Neural progenitor cell (in vitro differentiated cells): ENCODE data around the gene PTPRG. TPM values are rescaled to one million over a fixed set of nuclear protein-coding genes. Genes with fewer than 3 reads are reported as not detected.
A peak's percentile ranks its signal among the peaks of the same experiment; 100 is the strongest.

Experiments used
- DNase-seq: peaks from one replicate; pipeline ENCODE4 v3.0.0-alpha.2; 2016; ENCODE audit warnings: low spot score
- H2AFZ ChIP-seq: fragments of 200-600 bp; sonication (generic); replicated peaks from 2 replicates; pipeline ENCODE4 v1.6.1; 2016; ENCODE audit warnings: antibody characterized with exemption
- H3F3A ChIP-seq: fragments of 200-600 bp; sonication (generic); 2 replicates; pipeline ENCODE4 v1.6.1; 2016; ENCODE audit warnings: antibody characterized with exemption, low read depth
- H3K27ac ChIP-seq: fragments of 200-600 bp; sonication (generic); 2 replicates; pipeline ENCODE4 v1.5.1; 2016; ENCODE audit warnings: mild to moderate bottlenecking
- H3K27me3 ChIP-seq: fragments of 200-600 bp; sonication (generic); 2 replicates; pipeline ENCODE4 v1.6.1; 2016; ENCODE audit warnings: mild to moderate bottlenecking, moderate library complexity
- H3K36me3 ChIP-seq: fragments of 200-600 bp; sonication (generic); 2 replicates; pipeline ENCODE4 v1.5.1; 2016
- H3K4me1 ChIP-seq: fragments of 200-600 bp; sonication (generic); 2 replicates; pipeline ENCODE4 v1.6.1; 2016; ENCODE audit warnings: mixed run types
- H3K4me2 ChIP-seq: fragments of 200-600 bp; sonication (generic); 2 replicates; pipeline ENCODE4 v1.6.1; 2016
- H3K4me3 ChIP-seq: fragments of 200-600 bp; sonication (generic); 2 replicates; pipeline ENCODE4 v1.5.1; 2016
- H3K79me2 ChIP-seq: fragments of 200-600 bp; sonication (generic); 2 replicates; pipeline ENCODE4 v1.6.1; 2016; ENCODE audit warnings: low read depth
- H3K9ac ChIP-seq: fragments of 200-600 bp; sonication (generic); 2 replicates; pipeline ENCODE4 v1.6.1; 2016
- H3K9me3 ChIP-seq: fragments of 200-600 bp; sonication (generic); 2 replicates; pipeline ENCODE4 v1.5.1; 2016; ENCODE audit warnings: low read depth
- H4K20me1 ChIP-seq: fragments of 200-600 bp; sonication (generic); 2 replicates; pipeline ENCODE4 v1.6.1; 2016; ENCODE audit warnings: low read depth
- H3K27ac Mint-ChIP-seq: 3 replicates; pipeline ENCODE4 v1.8.0; 2021; ENCODE audit warnings: mixed read lengths
- H3K27me3 Mint-ChIP-seq: 2 replicates; pipeline ENCODE4 v1.8.0; 2022; ENCODE audit warnings: low read depth, mild to moderate bottlenecking, inconsistent platforms, moderate library complexity, mixed read lengths; ENCODE audit not compliant: insufficient read depth
- H3K36me3 Mint-ChIP-seq: 3 replicates; pipeline ENCODE4 v1.8.0; 2021; ENCODE audit warnings: mixed read lengths
- H3K4me1 Mint-ChIP-seq: 3 replicates; pipeline ENCODE4 v1.8.0; 2021; ENCODE audit warnings: mixed read lengths
- H3K4me3 Mint-ChIP-seq: 3 replicates; pipeline ENCODE4 v1.8.0; 2021; ENCODE audit warnings: mild to moderate bottlenecking, moderate library complexity, mixed read lengths
- H3K9me3 Mint-ChIP-seq: 3 replicates; pipeline ENCODE4 v1.8.0; 2020; ENCODE audit warnings: mixed read lengths
- CTCF ChIP-seq: fragments of 200-600 bp; sonication (generic); IDR thresholded peaks from 2 replicates; pipeline ENCODE4 v1.5.1; 2017; ENCODE audit warnings: antibody characterized with exemption, mild to moderate bottlenecking
- EZH2 ChIP-seq: fragments of 200-600 bp; sonication (generic); IDR thresholded peaks from 2 replicates; pipeline ENCODE4 v1.6.1; 2017; ENCODE audit warnings: antibody characterized with exemption, mild to moderate bottlenecking, moderate library complexity
- EZH2phosphoT487 ChIP-seq: fragments of 200-600 bp; sonication (generic); IDR thresholded peaks from 2 replicates; pipeline ENCODE4 v1.6.1; 2017; ENCODE audit warnings: antibody characterized with exemption
- total RNA-seq: library from RNA; depleted of rRNA; stranded (reverse); fragments of >200 nt; gene quantifications from 2 replicates; pipeline ENCODE4 v1.2.3, GENCODE V29; 2015; ENCODE audit warnings: low replicate concordance

Gene PTPRG
- total RNA-seq, 1 donor from 2014 or later = 65.3 TPM

- no peaks in the 10 kb centered on the region for H3F3A ChIP-seq
- Mint-ChIP-seq H3K4me3 (no peak overlapping the region), H3K27ac (no peak overlapping the region), H3K9me3 (no peaks in the 10 kb centered on the region), H3K27me3 (peaks cover 7% of the 10 kb centered on the region), H3K36me3 (peaks cover 13% of the 10 kb centered on the region), H3K4me1 (peaks cover 21% of the 10 kb centered on the region)
- no peak overlapping the region for H2AFZ ChIP-seq
- no peak overlapping the region for H3K9ac ChIP-seq
- H3K36me3 ChIP-seq = no peaks in the 10 kb centered on the region
- no peak for DNase-seq
- no peak overlapping the region for H3K4me3 ChIP-seq
- peaks cover 94% of the 10 kb centered on the region for H4K20me1 ChIP-seq
- peaks cover 12% of the 10 kb centered on the region for H3K4me1 ChIP-seq
- H3K27me3 ChIP-seq = no peaks in the 10 kb centered on the region
- peak overlapping the region; percentile 8 for H3K27ac ChIP-seq
- H3K9me3 ChIP-seq = no peaks in the 10 kb centered on the region
- H3K79me2 ChIP-seq = peaks cover 99% of the 10 kb centered on the region
- TF ChIP-seq CTCF (no peak), EZH2 (no peak), EZH2phosphoT487 (no peak)
- H3K4me2 ChIP-seq = peak overlapping the region; percentile 60
Observed at GRCh38 chr3:61617651-61618050, 56.3 kb downstream of the PTPRG start.

- peaks cover 12% of the 10 kb centered on the region for H3K4me1 ChIP-seq
- no peaks in the 10 kb centered on the region for H3K9me3 ChIP-seq
- H2AFZ ChIP-seq = no peak overlapping the region
- DNase-seq = no peak
- Mint-ChIP-seq H3K27me3 (peaks cover 7% of the 10 kb centered on the region), H3K4me1 (peaks cover 21% of the 10 kb centered on the region), H3K27ac (no peak overlapping the region), H3K9me3 (no peaks in the 10 kb centered on the region), H3K4me3 (no peak overlapping the region), H3K36me3 (peaks cover 16% of the 10 kb centered on the region)
- no peaks in the 10 kb centered on the region for H3K27me3 ChIP-seq
- H3K27ac ChIP-seq = no peak overlapping the region
- no peaks in the 10 kb centered on the region for H3F3A ChIP-seq
- no peaks in the 10 kb centered on the region for H3K36me3 ChIP-seq
- H3K9ac ChIP-seq = no peak overlapping the region
- TF ChIP-seq EZH2phosphoT487 = no peak
- no peak for TF ChIP-seq EZH2
- no peak for TF ChIP-seq CTCF
- H3K4me2 ChIP-seq = no peak overlapping the region
- H4K20me1 ChIP-seq = peaks cover 93% of the 10 kb centered on the region
- no peak overlapping the region for H3K4me3 ChIP-seq
- H3K79me2 ChIP-seq = peaks cover 99% of the 10 kb centered on the region
Observed at GRCh38 chr3:61618231-61618630, 56.9 kb downstream of the PTPRG start.

DNA sequence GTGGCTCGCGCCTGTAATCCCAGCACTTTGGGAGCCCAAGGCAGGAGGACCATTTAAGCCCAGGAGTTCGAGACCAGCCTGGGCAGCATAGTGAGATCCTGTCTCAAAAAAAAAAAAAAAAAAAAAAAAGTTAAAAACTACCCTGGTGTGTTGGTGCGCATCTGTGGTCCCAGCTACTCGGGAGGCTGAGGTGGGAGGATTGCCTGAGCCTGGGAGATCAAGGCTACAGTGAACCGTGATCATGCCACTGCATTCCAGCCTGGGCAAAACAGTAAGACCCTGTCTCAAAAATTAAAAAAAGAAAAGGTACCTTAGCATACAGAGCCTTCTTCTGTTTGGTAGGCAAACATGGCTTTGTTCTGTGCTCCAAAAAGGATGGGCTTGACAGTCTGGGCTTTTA lies 57.5 kb downstream of the PTPRG start:
- Histone ChIP-seq H3K36me3 (no peaks in the 10 kb centered on the region), H3K4me1 (peaks cover 12% of the 10 kb centered on the region), H3F3A (no peaks in the 10 kb centered on the region), H3K27ac (no peak overlapping the region), H2AFZ (no peak overlapping the region), H3K27me3 (no peaks in the 10 kb centered on the region), H3K9me3 (no peaks in the 10 kb centered on the region), H3K4me2 (no peak overlapping the region), H3K9ac (no peak overlapping the region), H4K20me1 (peaks cover 96% of the 10 kb centered on the region), H3K79me2 (peaks cover 99% of the 10 kb centered on the region), H3K4me3 (no peak overlapping the region)
- Mint-ChIP-seq H3K4me3 (no peak overlapping the region), H3K36me3 (peaks cover 16% of the 10 kb centered on the region), H3K4me1 (peaks cover 21% of the 10 kb centered on the region), H3K9me3 (no peaks in the 10 kb centered on the region), H3K27me3 (peaks cover 3% of the 10 kb centered on the region), H3K27ac (no peak overlapping the region)
- TF ChIP-seq CTCF (no peak), EZH2phosphoT487 (no peak), EZH2 (no peak)
- no peak for DNase-seq
